HepG2 (cell line): ENCODE data around the gene CRAT.

Experiments
- ATF7 ChIP-seq, 2 experiments: fragments of 450-650 bp in 1 of 2; sonication (generic) in 1 of 2; formaldehyde crosslinking in 1 of 2; IDR thresholded peaks; 2 replicates each; pipeline versions ENCODE4 v1.4.0 to v1.6.1; 2016 to 2020; ENCODE audit warnings: antibody characterized with exemption in 1 of 2, mild to moderate bottlenecking in 1 of 2, missing genetic modification reagents in 1 of 2
- CTCF ChIP-seq: sonication (generic); formaldehyde crosslinking; IDR thresholded peaks from 2 replicates; pipeline ENCODE4 v1.5.0; 2020; ENCODE audit warnings: mild to moderate bottlenecking, missing genetic modification reagents, moderate library complexity
- ESRRA ChIP-seq: sonication (generic); formaldehyde crosslinking; IDR thresholded peaks from 2 replicates; pipeline ENCODE4 v1.5.1; 2020; ENCODE audit warnings: mild to moderate bottlenecking, low read depth, missing genetic modification reagents
- KDM6A ChIP-seq: IDR thresholded peaks from 2 replicates; pipeline ENCODE4 v1.6.1; 2016; ENCODE audit warnings: low read depth
- POLR2A ChIP-seq, 2 experiments: IDR thresholded peaks; 2 replicates each; pipeline ENCODE4 v1.6.1; 2011; ENCODE audit warnings: low read depth in 2 of 2, low read length in 2 of 2, mild to moderate bottlenecking in 1 of 2, moderate library complexity in 1 of 2; ENCODE audit not compliant: insufficient read depth in 1 of 2
- TCF7L2 ChIP-seq: IDR thresholded peaks from 2 replicates; pipeline ENCODE4 v1.6.1; 2011; ENCODE audit warnings: mild to moderate bottlenecking, low read depth, low read length, moderate library complexity
- TMF1 ChIP-seq: sonication (generic); formaldehyde crosslinking; IDR thresholded peaks from 2 replicates; pipeline ENCODE4 v1.8.1; 2022; ENCODE audit warnings: low read depth, missing genetic modification reagents
- ZC3H13 ChIP-seq: sonication (generic); formaldehyde crosslinking; IDR thresholded peaks from 2 replicates; pipeline ENCODE4 v1.8.1; 2023; ENCODE audit warnings: mild to moderate bottlenecking, missing genetic modification reagents, moderate library complexity
- ZNF563 ChIP-seq: sonication (generic); formaldehyde crosslinking; IDR thresholded peaks from 2 replicates; pipeline ENCODE4 v1.8.0; 2022; ENCODE audit warnings: mild to moderate bottlenecking, moderate library complexity, missing genetic modification reagents
- ZNF660 ChIP-seq: sonication (generic); formaldehyde crosslinking; IDR thresholded peaks from 2 replicates; pipeline ENCODE4 v1.5.1; 2020; ENCODE audit warnings: mild to moderate bottlenecking, low read depth, missing genetic modification reagents, borderline replicate concordance
- ZNF772 ChIP-seq: sonication (generic); formaldehyde crosslinking; IDR thresholded peaks from 2 replicates; pipeline ENCODE4 v1.5.0; 2020; ENCODE audit warnings: mild to moderate bottlenecking, missing genetic modification reagents

- TF ChIP-seq KDM6A (CRISPR knock-in tag) (no peak), ZNF660 (CRISPR knock-in tag) (no peak), ESRRA (CRISPR knock-in tag) (no peak), TCF7L2 (no peak), ZC3H13 (CRISPR knock-in tag) (no peak), TMF1 (CRISPR knock-in tag) (no peak), ZNF772 (CRISPR knock-in tag) (no peak), POLR2A (IDR thresholded peaks at IDR 0.05; ENCODE audit: insufficient read depth in 1 of 2, low read depth in 2 of 2, low read length in 2 of 2) (no peak), ATF7 (IDR thresholded peaks at IDR 0.05) (no peak), ATF7 (CRISPR knock-in tag; IDR thresholded peaks at IDR 0.05) (no peak), CTCF (CRISPR knock-in tag) (no peak), ZNF563 (CRISPR knock-in tag) (no peak)
Measured at GRCh38 chr9:129095170-129095667, 15.4 kb downstream of the CRAT start.
